CD4-positive, alpha-beta T cell treated with Interleukin-6 at 100 ng/mL for 8 hours (primary cell): Measurements from ENCODE around the gene YWHAB.
"Not testable (repeated sequence)": the region's sequence is repeated elsewhere in the genome, so short reads cannot be mapped to it uniquely, and the experiment has no call there.

ENCODE experiments used
- DNase-seq: peaks from one replicate; pipeline ENCODE4 v3.0.0-alpha.2; 2020; ENCODE audit warnings: mixed read lengths, low spot score

YWHAB gene

DNA sequence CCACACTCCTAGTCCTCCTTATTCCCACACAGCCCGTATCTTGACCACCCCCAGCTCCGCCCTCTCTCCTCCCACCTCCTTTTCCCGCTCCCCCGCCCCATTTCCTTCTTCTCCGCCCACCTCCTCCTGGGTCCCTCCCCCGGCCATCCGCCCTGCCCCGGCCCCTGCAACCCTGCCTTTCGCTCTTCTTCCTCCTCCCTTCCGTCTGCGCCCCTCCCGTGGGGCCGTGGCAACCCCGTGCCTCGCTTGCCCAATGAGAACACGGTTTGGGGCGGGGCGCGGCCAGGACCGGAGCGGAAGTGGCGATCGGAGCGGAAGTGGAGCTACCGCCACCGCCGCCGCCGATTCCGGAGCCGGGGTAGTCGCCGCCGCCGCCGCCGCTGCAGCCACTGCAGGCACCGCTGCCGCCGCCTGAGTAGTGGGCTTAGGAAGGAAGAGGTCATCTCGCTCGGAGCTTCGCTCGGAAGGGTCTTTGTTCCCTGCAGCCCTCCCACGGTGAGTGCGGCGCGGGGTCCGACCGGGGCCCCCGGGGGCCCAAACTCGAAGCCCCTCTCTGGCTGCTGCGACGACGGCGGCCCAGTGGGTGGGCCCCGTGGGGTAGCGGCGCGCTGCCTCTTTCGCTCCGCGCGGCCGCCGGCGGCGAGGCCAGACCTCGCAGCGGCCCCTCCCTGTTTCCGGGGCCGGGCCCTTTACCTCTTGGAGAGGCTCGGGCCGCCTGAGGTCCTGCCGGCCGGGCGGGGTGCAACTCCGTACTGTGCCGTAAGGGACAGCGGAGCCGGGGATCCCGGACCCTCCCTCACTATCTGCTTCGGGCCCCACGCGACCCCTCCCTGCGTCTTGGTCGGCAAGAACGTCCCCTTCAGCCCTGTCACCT lies at the start of gene YWHAB:
Gene YWHAB (plus strand): TSS at position 314 of the 874 bp plus-strand sequence. CDS start 15,829 bp downstream, outside the sequence.
- DNase-seq: peak; percentile 97

DNA sequence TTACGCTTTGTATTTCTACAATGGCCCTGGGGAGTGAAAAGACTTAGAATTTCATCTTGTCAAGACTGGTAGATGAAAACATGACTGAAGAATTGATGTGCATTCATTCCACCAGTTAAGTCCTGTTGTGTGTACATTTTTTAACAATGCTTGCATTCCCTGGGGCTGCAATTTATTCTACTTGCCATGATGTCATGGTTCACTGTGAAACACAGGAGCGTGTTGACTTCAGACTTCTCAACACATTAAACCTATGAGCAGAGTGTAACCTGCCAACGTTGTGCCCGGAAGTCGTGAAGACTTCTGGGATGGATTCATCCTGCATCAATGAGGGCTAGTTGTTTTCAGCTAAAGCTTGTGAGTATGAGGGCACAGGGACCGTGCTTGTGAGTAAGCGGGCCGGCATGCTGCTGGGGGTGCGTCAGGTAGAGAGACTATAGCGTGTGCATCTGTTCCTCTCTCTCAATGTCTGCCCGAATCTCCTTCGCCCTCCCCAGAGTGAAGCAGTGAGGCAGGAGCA lies 48.8 kb upstream of the YWHAB start:
- no peak for DNase-seq

DNA sequence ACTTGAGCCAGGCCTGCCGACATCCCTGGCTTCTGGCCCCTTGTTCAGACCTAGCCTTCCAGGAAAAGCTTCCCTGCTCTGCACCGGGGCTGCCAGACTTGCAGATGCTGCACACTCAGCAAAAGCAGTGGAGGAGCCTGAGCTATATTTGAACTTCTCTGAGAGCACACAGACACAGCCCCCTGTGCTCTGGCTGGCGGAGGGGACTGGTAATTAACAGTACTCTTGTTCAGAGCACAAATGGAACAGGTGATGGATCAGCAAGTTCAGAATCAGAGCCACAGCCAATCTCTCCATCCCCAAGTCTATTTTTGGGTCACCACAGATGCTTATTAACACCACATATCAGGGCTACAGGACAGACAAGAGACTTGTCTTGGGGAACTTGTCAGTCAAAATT lies 47.6 kb upstream of the YWHAB start:
- DNase-seq: no peak

DNA sequence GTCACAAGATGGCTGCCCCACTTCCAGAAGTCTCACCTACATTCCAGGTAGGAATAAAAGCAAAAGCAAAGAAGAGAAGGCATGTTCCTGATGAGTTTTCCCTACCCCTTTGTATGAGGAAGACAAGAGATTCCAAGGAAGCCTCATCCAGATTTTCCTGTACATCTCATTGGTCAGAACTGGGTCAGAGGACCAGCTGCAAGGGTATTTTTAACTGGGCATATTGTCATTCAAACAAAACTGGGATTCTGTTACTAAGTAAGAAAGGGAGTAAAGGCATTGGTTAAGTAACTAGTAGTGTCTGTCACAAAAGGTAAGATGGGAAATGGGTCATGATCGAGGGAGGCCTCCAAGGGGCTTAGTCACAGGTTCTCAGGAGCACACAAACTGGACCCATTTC lies 47.0 kb upstream of the YWHAB start:
- no peak for DNase-seq

DNA sequence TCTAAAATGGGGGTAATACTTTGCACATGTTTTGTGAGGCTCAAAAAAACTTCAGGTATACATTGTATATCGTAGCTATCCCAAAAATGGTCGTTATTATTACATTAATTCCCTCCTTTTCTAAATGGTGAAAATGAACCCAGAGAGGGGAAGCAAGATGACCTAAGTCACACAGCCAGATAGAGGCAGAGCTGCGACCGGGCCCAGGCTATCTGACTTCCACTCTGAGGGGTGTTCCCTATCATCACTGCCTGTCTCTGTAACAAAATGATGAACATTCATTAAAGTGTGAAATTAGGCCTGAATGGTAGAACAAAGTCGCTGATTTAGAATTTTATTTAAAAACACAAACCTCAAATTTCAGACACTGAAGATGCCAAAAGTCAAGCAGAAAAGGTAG lies 46.0 kb upstream of the YWHAB start:
- no peak for DNase-seq

DNA sequence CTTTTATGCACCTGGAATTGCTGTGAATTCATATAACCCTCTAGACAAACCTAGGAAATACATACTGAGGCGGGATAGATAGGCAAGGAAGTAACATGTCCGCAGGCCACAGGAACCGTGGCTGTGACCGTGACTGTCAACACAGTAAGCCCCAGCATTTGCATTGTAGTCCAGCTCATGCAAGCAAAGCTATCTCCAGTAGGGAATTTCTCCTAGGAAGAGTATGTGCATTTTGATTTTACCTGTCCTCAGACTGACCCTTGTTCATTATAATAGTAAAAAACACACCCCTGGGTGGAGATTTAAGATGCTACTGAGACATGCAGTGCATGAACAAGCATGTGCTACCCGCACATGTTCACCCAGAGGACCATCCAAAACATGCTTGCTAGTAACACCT lies 44.7 kb upstream of the YWHAB start:
- no peak for DNase-seq

DNA sequence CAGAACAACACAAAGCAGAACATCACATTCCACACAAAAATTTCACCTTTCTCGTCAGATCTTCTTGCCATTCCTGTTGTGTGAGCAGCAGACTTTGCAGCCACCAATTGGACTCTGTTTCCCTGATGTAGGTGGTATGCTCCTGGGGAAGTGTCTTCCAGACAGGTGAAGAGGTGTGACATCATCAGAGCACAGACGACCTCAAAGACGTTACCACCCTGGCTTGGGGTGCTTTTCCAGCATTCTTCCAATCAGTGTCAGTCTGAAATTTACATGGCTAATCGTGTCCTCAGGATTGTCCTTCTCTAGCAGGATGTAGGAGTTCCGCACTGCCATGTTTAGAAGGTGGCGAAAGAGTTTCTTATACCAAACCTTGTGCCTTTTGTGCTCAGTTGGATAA lies 43.5 kb upstream of the YWHAB start:
- no peak for DNase-seq

DNA sequence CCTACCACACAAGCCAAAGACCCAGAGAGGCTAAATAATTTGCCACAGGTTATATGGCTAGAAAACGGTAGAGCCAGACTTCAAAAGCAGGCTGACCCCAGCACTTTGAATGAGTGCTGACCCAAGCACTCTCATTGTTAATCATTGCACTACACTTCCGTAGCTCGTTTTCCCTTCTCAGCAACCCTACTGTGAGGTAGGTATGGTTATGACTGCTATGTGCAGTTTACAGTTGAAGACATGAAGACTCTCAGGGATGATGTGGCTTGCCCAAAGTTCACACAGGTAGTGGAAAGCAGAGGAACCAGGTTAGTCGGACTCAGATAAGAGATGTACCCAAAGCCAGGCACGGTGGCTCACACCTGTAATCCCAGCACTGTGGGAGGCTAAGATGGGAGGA lies 41.6 kb upstream of the YWHAB start:
- DNase-seq: no peak

DNA sequence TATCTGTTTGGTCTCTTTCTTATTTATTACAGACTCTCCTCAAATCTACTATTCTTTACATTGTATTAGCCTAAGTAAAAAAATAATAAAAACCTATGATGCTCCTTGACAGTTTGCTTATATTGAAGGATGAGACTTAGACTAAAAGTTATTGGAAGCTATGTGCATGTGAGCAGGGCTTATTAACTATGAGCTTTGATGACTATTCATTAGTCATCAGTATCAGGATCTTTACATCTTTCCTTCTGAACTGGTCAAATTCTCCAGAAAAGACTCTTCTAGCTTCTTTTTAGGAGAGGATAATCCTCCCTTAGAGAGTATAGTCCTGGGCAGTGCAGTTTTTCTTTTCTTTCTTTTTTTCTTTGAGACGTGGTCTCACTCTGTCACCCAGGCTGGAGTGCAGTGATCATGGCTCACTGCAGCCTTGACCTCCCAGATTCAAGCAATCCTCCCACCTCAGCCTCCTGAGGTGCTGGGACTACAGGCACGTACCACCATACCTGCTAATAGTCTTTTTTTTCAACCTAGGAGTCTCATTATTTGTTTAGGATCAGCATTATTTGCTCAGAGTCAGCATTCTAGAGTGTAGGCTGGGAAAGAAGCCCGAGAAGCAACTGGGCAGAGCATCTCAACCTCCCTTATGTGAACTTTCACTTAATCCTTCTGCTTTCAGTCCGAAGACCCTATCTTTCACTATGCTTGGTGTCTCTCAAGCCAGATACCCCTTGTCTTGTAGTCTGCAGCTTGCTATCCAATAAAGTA lies 37.1 kb upstream of the YWHAB start:
- no peak for DNase-seq

DNA sequence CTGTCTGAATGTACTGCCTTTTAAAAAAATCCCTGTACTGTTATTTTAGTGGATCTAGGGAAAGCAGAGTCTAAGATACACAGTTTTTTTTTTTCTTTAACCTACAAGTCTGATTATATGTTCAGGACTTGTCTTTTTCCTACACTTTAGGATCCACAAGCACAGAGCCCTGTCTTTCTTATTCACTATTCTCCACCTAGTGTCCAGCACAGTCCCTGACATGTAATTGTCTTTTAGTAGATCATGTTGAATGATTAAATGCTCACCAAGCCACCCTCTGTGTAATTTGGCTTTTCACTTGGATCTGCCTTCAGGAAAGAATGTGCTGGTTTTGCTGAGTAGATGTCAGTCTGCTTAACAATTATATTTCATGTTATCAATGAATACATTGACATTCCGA lies 35.8 kb upstream of the YWHAB start:
- DNase-seq: no peak

DNA sequence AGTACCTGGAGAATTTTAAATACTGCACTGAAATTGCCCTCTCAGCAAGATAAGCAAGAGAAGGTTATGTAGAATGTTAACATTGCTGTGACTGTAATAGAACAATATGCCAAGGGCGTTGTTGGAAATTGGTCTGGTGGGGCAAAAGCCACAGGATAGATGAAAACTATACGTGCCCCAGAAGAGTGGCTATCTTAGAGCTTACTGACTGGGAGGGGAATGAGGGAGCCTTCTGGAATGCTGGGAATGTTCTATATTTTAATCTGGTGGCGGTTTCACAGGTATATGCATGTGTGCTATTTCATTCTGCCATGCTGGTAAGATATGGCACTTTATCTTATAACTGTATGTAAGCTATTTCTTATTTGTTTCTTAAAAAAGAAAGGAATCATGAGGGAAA lies 35.2 kb upstream of the YWHAB start:
- DNase-seq: no peak

DNA sequence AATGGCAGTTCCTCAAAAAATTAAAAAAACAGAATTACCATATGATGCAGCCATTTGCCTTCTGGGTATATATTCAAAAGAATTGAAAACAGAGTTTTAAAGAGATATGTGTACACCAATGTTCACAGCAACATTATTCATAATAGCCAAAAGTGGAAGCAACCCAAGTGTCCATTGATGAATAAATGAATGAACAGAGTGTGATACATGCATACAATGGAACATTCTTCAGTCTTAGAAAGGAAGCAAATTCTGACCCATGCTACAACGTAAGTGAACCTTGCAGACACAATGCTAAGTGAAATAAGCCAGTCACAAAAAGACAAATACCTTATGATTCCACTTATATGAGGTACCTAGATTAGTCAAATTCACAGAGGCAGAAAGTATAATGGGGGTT lies 34.7 kb upstream of the YWHAB start:
- no peak for DNase-seq

DNA sequence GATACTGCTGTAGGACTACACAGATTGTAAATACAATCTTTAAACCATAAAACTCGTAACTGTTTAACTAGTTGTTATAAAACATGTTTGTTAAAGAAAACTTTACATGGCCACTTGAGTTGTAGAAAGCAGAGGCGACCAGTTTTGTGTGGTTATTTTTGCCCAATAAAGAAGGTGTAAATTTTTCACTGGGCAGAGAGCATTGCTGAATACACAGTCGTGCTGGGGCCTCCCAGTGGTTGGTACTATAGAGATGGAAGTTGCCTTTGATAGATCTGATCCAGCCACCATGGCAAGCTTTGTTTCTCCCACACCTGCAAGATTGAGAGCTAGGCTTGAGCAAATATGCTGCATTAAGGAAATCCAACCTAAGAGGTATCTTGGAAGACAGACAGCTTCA lies 34.0 kb upstream of the YWHAB start:
- no peak for DNase-seq

DNA sequence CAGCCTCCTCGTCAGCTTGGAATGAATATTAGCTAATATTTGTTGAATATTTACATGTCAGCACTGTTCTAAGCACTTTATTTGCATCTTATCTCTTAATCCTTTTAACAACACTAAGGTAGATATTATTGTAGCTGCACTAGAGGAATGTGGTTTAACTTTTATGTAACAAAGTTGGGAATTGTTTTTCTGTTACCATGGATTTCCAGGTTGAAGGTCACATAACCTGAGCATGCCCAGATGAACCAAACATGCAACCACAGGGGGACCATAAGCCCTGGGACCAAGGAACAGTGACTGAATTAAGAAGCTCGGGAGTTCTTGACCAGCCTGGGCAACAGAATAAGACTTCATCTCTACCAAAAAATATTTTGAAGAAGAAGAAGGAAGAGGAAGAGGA lies 29.1 kb upstream of the YWHAB start:
- no peak for DNase-seq

DNA sequence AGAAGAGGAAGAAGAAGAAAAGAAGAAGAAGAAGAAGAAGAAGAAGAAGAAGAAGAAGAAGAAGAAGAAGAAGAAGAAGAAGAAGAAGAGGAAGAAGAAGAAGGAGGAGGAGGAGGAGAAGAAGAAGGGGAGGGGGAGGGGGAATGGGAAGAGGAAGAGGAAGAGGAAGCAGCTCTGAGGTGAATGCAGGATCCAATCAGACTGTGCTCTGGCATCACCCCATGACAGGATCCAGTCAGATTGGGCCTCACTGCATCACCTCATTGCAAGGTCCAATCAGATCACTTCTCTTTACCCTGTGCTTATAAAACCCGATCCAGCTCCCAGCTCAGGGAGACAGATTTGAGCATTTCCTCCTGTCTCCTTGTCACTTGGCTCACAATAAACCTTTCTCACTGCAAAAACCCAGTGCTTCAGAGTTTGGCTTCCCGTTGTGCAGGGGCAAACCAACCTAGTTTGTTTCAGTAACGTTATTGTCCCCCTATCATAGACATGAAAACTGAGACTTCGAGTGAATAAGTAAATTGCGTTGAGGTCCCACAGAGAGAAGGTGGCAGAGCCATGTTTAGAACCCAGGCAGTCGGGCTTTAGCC lies 28.6 kb upstream of the YWHAB start:
- no peak for DNase-seq

DNA sequence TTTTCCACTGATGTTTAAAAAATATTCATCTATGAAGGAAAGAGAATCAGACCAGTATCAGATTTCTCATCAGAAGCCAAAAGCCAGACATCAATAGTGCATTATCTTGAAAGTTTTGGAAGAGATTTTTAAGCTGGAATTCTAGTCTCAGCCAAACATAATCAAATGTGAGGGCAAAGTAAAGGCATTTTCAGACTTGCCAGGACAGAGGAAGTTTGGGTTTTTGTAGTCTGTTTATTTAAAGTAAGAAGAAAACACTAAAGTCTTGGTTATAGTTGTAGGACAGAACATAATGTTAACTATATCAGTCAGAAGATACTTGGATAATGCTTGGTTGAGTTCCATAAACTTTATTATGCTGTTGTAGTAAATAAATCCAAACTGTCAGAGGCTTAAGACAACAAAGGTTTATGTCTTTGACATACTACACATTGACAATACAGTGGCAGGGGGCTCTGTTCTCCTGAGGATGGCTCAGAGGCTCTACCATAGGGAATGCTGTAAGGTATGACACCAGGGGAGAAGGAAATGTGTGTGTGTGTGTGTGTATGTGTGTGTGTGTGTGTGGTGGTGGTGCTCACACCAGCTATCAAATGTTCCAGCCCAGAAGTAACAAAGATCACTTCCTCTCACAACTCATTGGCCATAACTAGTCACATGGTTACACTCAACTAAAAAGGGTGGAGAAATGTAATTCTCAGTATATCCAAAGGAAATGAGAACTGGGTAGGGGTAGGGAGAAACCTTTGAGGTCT lies 26.7 kb upstream of the YWHAB start:
- no peak for DNase-seq

DNA sequence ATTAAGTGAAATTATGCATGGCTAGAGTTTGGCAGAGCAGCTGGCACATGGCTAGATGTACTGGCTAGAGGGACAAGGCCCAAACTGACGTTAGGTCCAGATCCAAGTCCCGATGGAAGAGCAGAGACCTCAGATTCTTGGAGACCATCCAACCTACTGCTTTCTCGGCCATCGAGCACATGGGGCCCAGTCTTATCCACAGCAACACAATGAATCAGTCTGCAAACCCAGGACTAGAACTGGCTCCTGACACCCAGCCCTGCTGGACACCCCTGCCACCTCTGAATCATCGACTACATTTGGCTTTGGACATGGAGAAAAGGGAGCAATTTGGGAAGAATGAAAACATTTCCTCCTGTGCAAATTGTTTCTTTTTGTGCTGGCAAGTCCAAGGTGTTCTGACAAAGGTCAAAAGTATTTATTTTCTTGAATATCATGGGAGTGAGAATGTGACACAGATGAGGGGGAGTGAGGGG lies 23.9 kb upstream of the YWHAB start:
- DNase-seq: no peak

DNA sequence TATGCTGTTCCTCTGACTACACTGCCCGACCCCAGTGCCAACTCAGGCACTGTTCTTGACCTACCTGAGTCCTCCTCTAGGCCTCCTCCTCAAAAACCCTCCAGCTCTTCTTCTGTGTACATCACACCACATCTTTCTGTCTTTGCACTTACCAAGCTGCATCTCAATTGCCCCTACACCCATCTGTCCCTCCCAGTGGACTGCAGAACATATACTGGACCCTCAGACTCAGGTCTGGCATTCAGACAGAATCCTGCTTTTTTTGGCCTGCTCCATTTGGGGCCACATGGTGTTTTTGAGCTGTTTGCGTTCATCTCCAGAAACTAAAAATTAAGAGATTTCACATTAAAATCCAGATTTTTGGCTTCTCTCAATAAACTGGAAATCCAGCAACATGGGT lies 23.2 kb upstream of the YWHAB start:
- no peak for DNase-seq

DNA sequence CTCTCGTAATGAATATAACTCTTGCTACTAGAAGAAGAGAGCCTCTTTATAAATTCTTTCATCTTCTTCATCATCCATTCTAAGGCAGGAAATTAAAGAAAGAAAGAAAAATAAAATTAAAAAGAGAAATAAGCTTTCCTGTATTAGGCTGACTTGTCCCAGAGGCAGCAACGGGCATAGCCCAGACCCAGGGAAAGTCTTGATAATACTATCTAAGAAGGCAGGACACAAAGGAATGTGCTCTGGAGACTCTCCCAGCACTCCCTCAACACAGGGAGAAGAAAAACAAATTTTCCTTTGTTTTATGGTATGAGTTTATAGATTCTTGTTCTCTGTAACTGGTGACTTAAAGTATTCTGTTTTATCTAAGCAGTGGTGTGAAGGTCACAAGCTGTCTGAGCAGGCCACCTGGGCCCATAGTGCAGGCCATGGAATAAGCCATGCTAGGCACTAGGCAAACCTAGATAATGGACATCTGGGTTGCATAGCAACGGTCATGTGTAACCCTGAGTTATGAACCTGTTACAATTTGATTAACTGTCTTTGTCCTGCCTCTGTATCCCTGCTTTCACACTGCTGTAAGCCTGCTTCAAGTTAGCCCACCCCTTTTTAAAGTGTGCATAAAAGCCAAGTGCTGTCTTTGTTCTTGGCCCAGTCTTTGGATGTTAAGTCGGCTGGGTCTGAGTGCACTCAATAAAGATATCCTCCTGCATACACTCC lies 22.0 kb upstream of the YWHAB start:
- not testable (repeated sequence) for DNase-seq

DNA sequence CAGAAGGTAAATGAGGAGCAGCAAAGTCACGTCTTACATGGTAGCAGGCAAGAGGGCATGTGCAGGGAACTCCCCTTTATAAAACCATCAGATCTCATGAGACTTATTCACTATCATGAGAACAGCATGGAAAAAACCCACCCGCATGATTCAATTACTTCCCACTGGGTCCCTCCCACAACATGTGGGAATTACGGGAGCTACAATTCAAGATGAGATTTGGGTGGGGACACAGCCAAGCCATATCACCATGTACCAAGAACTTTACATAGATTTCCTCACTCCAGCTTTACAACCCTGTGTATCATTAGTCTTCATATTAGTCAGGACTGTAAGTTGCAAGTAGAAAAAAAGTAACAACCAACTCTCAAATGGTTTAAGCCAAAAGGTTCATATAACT lies 21.0 kb upstream of the YWHAB start:
- not testable (repeated sequence) for DNase-seq

DNA sequence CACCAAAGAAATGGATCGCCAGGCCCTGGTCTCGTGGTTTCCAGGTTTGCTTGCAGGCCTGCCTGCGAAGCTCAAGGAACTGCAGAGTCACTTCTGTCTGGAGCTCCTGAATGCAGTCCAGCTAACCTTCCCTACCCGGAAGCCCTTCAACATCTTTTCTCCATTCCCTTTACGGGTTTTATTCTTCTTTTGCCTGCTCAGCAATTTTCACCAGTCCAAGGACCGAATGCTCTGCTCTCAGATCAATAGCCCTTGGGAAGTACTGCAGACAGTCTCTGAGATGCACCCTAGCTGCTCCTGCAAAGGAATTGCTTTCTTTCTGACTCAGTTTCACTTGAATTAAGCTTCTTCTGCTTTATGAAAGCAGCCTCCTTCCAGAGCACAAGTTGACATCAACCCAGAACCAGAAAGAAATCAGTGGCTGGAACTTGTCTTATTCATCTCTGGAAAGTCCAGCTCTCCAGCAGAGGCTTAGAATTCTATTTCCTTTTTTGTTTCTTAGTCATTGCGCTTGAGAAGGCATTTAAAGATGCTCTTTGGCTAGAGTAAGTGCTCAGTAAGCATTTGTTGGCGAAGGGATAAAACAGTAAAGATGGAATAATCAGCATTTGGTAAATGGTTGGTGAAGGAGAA lies 18.7 kb upstream of the YWHAB start:
- DNase-seq: no peak
